Activated naive CD4-positive, alpha-beta T cell treated with anti-CD3 and anti-CD28 coated beads, Interleukin-2, amount 50 U/mL, for 24 hours (primary cell): ENCODE measurements around the gene USP8.
"Not testable (repeated sequence)": the region's sequence is repeated elsewhere in the genome, so short reads cannot be mapped to it uniquely, and the experiment has no call there.

Experiments used
- H3K27ac Mint-ChIP-seq: one replicate; pipeline ENCODE4 v1.8.0; 2021; ENCODE audit warnings: mild to moderate bottlenecking, mixed read lengths
- H3K27me3 Mint-ChIP-seq: one replicate; pipeline ENCODE4 v1.8.0; 2021; ENCODE audit warnings: mixed read lengths
- H3K36me3 Mint-ChIP-seq: one replicate; pipeline ENCODE4 v1.8.0; 2021; ENCODE audit warnings: mixed read lengths
- H3K4me1 Mint-ChIP-seq: one replicate; pipeline ENCODE4 v1.8.0; 2021; ENCODE audit warnings: mixed read lengths
- H3K4me3 Mint-ChIP-seq: one replicate; pipeline ENCODE4 v1.8.0; 2021; ENCODE audit warnings: mild to moderate bottlenecking, mixed read lengths
- H3K9me3 Mint-ChIP-seq: one replicate; pipeline ENCODE4 v1.8.0; 2021; ENCODE audit warnings: mixed read lengths

USP8 gene

DNA sequence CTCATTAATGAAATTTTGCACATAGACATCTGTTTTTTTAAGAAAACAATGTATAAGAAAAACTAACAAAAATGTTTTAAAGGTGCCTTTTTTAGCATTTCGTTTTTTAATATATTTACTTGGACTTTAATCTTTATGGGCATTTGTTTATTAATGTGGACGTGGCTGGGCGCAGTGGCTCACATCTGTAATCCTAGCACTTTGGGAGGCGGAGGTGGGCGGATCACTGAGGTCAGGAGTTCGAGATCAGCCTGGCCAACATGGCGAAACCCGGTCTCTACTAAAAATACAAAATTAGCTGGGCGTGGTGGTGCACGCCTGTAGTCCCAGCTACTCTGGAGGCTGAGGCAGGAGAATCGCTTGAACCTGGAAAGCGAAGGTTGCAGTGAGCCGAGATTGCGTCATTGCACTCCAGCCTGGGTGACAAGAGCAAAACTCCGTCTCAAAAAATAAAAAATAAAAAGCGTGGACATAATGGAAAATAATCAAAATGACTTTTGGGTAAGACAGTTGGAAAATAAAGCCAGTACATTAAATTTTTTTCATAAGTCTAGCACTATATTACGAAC lies 1.6 kb downstream of the USP8 start:
- peak overlapping the region; percentile 99 for H3K4me3 Mint-ChIP-seq
- H3K36me3 Mint-ChIP-seq, H3K27me3 Mint-ChIP-seq, H3K9me3 Mint-ChIP-seq, H3K27ac Mint-ChIP-seq: not testable (repeated sequence)
- H3K4me1 Mint-ChIP-seq, result peaks cover 43% of the 10 kb centered on the region

DNA sequence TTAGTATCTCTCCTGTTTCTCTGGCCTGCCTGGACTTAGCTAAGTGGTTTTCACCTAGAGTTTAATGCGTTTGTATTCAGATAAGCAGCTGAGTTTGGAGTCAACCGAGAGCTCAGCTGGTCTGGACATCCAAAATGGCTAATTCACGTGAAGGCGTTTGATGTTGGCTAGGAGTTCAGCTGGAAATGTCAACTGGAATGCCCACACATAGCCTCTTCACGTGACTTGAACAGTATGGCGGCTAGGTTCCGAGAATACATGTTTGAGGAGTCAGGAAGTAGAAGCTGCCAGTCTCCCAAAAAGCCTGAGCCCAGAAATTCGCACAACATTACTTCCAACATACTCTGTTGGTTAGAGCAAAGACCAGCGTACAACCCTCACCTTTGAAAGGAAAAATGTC lies 2.2 kb downstream of the USP8 start:
- H3K4me1 Mint-ChIP-seq, result peaks cover 49% of the 10 kb centered on the region
- peak overlapping the region; percentile 79 for H3K4me3 Mint-ChIP-seq
- H3K27ac Mint-ChIP-seq, result no peak overlapping the region
- no peaks in the 10 kb centered on the region for H3K9me3 Mint-ChIP-seq
- peaks cover 3% of the 10 kb centered on the region for H3K36me3 Mint-ChIP-seq
- H3K27me3 Mint-ChIP-seq, result no peaks in the 10 kb centered on the region

- peaks cover 14% of the 10 kb centered on the region for H3K36me3 Mint-ChIP-seq
- H3K4me1 Mint-ChIP-seq, result peaks cover 64% of the 10 kb centered on the region
- no peak overlapping the region for H3K4me3 Mint-ChIP-seq
- no peaks in the 10 kb centered on the region for H3K27me3 Mint-ChIP-seq
- no peak overlapping the region for H3K27ac Mint-ChIP-seq
- H3K9me3 Mint-ChIP-seq, result no peaks in the 10 kb centered on the region
Measured at GRCh38 chr15:50431204-50431603, 7.0 kb downstream of the USP8 start.

GRCh38 chr15:50432230-50432629 lies 8.0 kb downstream of the USP8 start:
- no peaks in the 10 kb centered on the region for H3K27me3 Mint-ChIP-seq
- H3K4me3 Mint-ChIP-seq, result no peak overlapping the region
- H3K9me3 Mint-ChIP-seq, result no peaks in the 10 kb centered on the region
- peaks cover 64% of the 10 kb centered on the region for H3K4me1 Mint-ChIP-seq
- H3K36me3 Mint-ChIP-seq, result peaks cover 12% of the 10 kb centered on the region
- H3K27ac Mint-ChIP-seq, result no peak overlapping the region

- H3K4me1 Mint-ChIP-seq, result peaks cover 51% of the 10 kb centered on the region
- no peaks in the 10 kb centered on the region for H3K9me3 Mint-ChIP-seq
- no peak overlapping the region for H3K4me3 Mint-ChIP-seq
- peaks cover 16% of the 10 kb centered on the region for H3K36me3 Mint-ChIP-seq
- no peaks in the 10 kb centered on the region for H3K27me3 Mint-ChIP-seq
- no peak overlapping the region for H3K27ac Mint-ChIP-seq
Measured at GRCh38 chr15:50435772-50436171, 11.6 kb downstream of the USP8 start.

- Mint-ChIP-seq H3K27ac (no peak overlapping the region), H3K9me3 (no peaks in the 10 kb centered on the region), H3K36me3 (peaks cover 12% of the 10 kb centered on the region), H3K4me3 (no peak overlapping the region), H3K4me1 (peaks cover 35% of the 10 kb centered on the region), H3K27me3 (no peaks in the 10 kb centered on the region)
Measured at GRCh38 chr15:50438251-50438650, 14.0 kb downstream of the USP8 start.

GRCh38 chr15:50440932-50441331 lies 16.7 kb downstream of the USP8 start:
- Mint-ChIP-seq H3K27ac (no peak overlapping the region), H3K36me3 (peaks cover 9% of the 10 kb centered on the region), H3K4me1 (peaks cover 23% of the 10 kb centered on the region), H3K9me3 (no peaks in the 10 kb centered on the region), H3K4me3 (no peak overlapping the region), H3K27me3 (no peaks in the 10 kb centered on the region)

GRCh38 chr15:50452927-50453326 lies 28.7 kb downstream of the USP8 start:
- H3K4me3 Mint-ChIP-seq, result no peak overlapping the region
- peaks cover 22% of the 10 kb centered on the region for H3K36me3 Mint-ChIP-seq
- H3K9me3 Mint-ChIP-seq, result no peaks in the 10 kb centered on the region
- H3K27ac Mint-ChIP-seq, result no peak overlapping the region
- H3K4me1 Mint-ChIP-seq, result peaks cover 19% of the 10 kb centered on the region
- no peaks in the 10 kb centered on the region for H3K27me3 Mint-ChIP-seq

GRCh38 chr15:50458348-50459112 lies 34.3 kb downstream of the USP8 start:
- Mint-ChIP-seq H3K4me1 (peaks cover 7% of the 10 kb centered on the region), H3K36me3 (peaks cover 23% of the 10 kb centered on the region), H3K27me3 (no peaks in the 10 kb centered on the region), H3K9me3 (no peaks in the 10 kb centered on the region), H3K27ac (no peak overlapping the region), H3K4me3 (no peak overlapping the region)

DNA sequence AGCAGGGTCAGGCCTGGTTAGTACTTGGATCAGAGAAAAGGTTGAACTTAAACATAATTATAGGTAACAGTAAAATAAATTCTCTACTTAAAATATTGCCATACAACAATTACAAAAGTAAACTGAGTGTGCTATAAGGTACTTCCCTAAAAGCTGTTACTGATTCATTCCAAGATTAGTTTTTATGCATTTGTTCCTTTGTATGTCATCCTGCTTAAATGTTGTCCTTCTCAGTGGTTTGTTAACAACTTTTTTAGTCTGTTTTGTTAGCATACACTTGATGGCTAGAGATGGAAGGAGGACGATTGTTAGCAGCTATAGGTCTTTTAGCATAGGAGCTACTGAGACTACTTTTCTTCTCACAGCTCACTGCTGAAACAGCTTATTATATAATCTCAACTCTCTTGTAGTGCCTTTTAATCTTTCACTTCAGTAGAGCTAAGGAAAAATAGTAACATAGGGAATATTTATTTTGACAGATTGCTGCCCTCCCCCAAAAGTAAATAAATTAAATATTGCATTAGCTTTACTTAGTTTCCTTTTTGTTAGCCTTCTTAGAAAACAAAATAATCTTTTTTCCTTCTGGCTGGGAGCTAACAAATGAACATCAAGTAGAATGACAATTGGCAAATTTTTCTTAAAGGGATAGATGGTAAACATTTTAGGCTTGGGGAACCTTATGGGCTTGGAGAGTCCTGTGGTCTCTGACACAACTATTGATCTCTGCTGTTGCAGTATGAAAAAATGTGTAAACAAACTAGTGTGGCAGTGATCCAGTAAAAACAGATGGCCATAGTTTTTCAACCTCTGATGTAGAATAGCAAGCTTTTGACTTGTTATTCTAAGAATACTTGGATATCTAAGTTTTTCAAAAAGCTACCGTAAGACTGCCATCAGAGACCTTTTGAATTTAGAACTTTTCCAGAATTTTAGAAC lies 39.5 kb downstream of the USP8 start:
- H3K36me3 Mint-ChIP-seq, result peaks cover 8% of the 10 kb centered on the region
- peak overlapping the region; percentile 30 for H3K27ac Mint-ChIP-seq
- no peaks in the 10 kb centered on the region for H3K4me1 Mint-ChIP-seq
- H3K9me3 Mint-ChIP-seq, result no peaks in the 10 kb centered on the region
- H3K4me3 Mint-ChIP-seq, result no peak overlapping the region
- H3K27me3 Mint-ChIP-seq, result no peaks in the 10 kb centered on the region

DNA sequence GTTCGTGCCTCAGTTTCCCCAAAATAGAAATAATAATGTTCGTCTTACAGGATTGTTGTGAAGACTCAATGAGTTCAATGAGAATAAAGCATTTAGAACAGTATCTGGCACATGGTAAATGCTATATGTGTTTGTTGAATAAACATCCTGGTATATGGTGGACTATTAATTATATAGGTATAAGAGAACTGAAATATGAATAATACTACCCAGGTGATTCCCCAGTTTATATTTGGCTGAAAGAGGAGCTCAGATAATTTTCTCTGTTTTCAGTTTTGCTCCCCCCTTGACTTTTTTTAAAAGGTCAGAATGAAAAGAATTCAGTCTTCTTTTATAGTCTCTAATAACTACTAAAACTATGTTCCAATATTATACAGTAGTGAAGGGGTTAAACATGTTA lies 46.9 kb downstream of the USP8 start:
- H3K4me3 Mint-ChIP-seq, result no peak overlapping the region
- H3K27ac Mint-ChIP-seq, result no peak overlapping the region
- H3K36me3 Mint-ChIP-seq, result peaks cover 9% of the 10 kb centered on the region
- no peaks in the 10 kb centered on the region for H3K4me1 Mint-ChIP-seq
- no peaks in the 10 kb centered on the region for H3K27me3 Mint-ChIP-seq
- H3K9me3 Mint-ChIP-seq, result no peaks in the 10 kb centered on the region

DNA sequence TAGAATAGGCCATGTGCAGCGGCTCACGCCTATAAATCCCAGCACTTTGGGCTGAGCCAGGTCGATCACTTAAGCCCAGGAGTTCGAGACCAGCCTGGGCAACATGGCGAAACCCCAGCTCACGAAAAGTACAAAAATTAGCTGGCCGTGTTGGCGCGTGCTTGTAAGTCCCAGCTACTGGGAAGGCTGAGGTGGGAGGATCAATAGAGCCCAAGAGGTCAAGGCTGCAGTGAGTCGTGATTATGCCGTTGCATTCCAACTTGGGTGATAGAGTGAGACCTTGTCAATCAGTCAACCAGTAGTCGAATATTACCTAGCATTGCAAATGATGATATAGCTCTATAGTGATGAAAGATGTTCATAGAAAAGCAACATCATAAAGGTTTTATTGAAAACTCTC lies 51.9 kb downstream of the USP8 start:
- H3K4me3 Mint-ChIP-seq, result no peak overlapping the region
- H3K9me3 Mint-ChIP-seq, result no peaks in the 10 kb centered on the region
- H3K36me3 Mint-ChIP-seq, result peaks cover 27% of the 10 kb centered on the region
- no peaks in the 10 kb centered on the region for H3K4me1 Mint-ChIP-seq
- H3K27me3 Mint-ChIP-seq, result no peaks in the 10 kb centered on the region
- no peak overlapping the region for H3K27ac Mint-ChIP-seq

- H3K9me3 Mint-ChIP-seq, result no peaks in the 10 kb centered on the region
- H3K4me3 Mint-ChIP-seq, result no peak overlapping the region
- no peak overlapping the region for H3K27ac Mint-ChIP-seq
- no peaks in the 10 kb centered on the region for H3K27me3 Mint-ChIP-seq
- peaks cover 25% of the 10 kb centered on the region for H3K36me3 Mint-ChIP-seq
- H3K4me1 Mint-ChIP-seq, result peaks cover 10% of the 10 kb centered on the region
Measured at GRCh38 chr15:50484781-50485180, 60.6 kb downstream of the USP8 start.

- Mint-ChIP-seq H3K36me3 (peaks cover 27% of the 10 kb centered on the region), H3K4me1 (peaks cover 10% of the 10 kb centered on the region), H3K9me3 (no peaks in the 10 kb centered on the region), H3K4me3 (no peak overlapping the region), H3K27me3 (no peaks in the 10 kb centered on the region), H3K27ac (no peak overlapping the region)
Measured at GRCh38 chr15:50485389-50485788, 61.2 kb downstream of the USP8 start.

- Mint-ChIP-seq H3K4me1 (peaks cover 10% of the 10 kb centered on the region), H3K27me3 (no peaks in the 10 kb centered on the region), H3K27ac (no peak overlapping the region), H3K4me3 (no peak overlapping the region), H3K9me3 (no peaks in the 10 kb centered on the region), H3K36me3 (peaks cover 14% of the 10 kb centered on the region)
Measured at GRCh38 chr15:50487287-50487686, 63.1 kb downstream of the USP8 start.

GRCh38 chr15:50493625-50494024 lies 69.4 kb downstream of the USP8 start:
- Mint-ChIP-seq H3K27me3 (no peaks in the 10 kb centered on the region), H3K4me3 (no peak overlapping the region), H3K27ac (peak overlapping the region; percentile 23), H3K36me3 (peaks cover 10% of the 10 kb centered on the region), H3K9me3 (no peaks in the 10 kb centered on the region), H3K4me1 (no peaks in the 10 kb centered on the region)
